Osteocyte (in vitro differentiated cells): Measurements from ENCODE around the gene CHCHD3. TPM values are rescaled to one million over a fixed set of nuclear protein-coding genes. Genes with fewer than 3 reads are reported as not detected.

Source experiments
- DNase-seq: peaks from one replicate; pipeline ENCODE4 v3.0.0; 2021; ENCODE audit warnings: mixed read lengths; ENCODE audit not compliant: unreplicated experiment; ENCODE audit errors: extremely low spot score
- H3K27ac Mint-ChIP-seq: one replicate; pipeline ENCODE4 v1.8.0; 2021; ENCODE audit warnings: mild to moderate bottlenecking, mixed read lengths; ENCODE audit not compliant: unreplicated experiment
- H3K27me3 Mint-ChIP-seq: one replicate; pipeline ENCODE4 v1.8.0; 2021; ENCODE audit warnings: mixed read lengths; ENCODE audit not compliant: unreplicated experiment
- H3K36me3 Mint-ChIP-seq: one replicate; pipeline ENCODE4 v1.8.0; 2021; ENCODE audit warnings: mixed read lengths; ENCODE audit not compliant: unreplicated experiment
- H3K4me1 Mint-ChIP-seq: one replicate; pipeline ENCODE4 v1.8.0; 2021; ENCODE audit warnings: mixed read lengths; ENCODE audit not compliant: unreplicated experiment
- H3K4me3 Mint-ChIP-seq: one replicate; pipeline ENCODE4 v1.8.0; 2021; ENCODE audit warnings: mild to moderate bottlenecking, moderate library complexity, mixed read lengths; ENCODE audit not compliant: unreplicated experiment
- H3K9me3 Mint-ChIP-seq: one replicate; pipeline ENCODE4 v1.8.0; 2021; ENCODE audit warnings: mixed read lengths; ENCODE audit not compliant: unreplicated experiment
- total RNA-seq: library from RNA; stranded (reverse); gene quantifications from 2 replicates; pipeline ENCODE4 v1.2.1, GENCODE V29; 2021
- TF ChIP-seq, protein P1 (sequence below): fragments of 200-600 bp; sonication (generic); IDR thresholded peaks from 2 replicates; pipeline ENCODE4 v1.5.0; 2021; ENCODE audit warnings: antibody characterized with exemption, mild to moderate bottlenecking, moderate library complexity

Gene CHCHD3
- total RNA-seq, 1 donor from 2014 or later = 47.4 TPM

DNA sequence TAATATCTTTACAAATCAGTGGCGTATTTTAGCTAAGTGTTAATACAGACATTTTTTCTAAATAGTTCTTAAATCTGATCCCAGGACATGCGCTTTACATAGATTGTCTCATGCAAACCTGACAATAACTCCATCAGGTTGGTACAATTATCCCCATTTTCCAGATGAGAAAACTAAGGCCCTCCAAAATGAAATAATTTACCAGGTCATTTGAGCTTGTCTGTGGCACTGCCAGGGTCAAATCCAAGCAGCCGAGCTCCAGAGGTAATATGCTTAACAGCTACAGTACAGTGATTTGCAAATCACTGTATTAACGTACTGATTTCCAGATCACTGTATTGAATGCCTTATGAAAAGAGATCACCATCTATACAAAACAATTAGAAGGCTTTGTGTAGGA lies 223.1 kb downstream of the CHCHD3 start:
- no peaks in the 10 kb centered on the region for H3K9me3 Mint-ChIP-seq
- peaks cover 2% of the 10 kb centered on the region for H3K4me1 Mint-ChIP-seq
- DNase-seq = no peak
- no peak overlapping the region for H3K27ac Mint-ChIP-seq
- peaks cover 3% of the 10 kb centered on the region for H3K36me3 Mint-ChIP-seq
- TF ChIP-seq, protein P1, sequence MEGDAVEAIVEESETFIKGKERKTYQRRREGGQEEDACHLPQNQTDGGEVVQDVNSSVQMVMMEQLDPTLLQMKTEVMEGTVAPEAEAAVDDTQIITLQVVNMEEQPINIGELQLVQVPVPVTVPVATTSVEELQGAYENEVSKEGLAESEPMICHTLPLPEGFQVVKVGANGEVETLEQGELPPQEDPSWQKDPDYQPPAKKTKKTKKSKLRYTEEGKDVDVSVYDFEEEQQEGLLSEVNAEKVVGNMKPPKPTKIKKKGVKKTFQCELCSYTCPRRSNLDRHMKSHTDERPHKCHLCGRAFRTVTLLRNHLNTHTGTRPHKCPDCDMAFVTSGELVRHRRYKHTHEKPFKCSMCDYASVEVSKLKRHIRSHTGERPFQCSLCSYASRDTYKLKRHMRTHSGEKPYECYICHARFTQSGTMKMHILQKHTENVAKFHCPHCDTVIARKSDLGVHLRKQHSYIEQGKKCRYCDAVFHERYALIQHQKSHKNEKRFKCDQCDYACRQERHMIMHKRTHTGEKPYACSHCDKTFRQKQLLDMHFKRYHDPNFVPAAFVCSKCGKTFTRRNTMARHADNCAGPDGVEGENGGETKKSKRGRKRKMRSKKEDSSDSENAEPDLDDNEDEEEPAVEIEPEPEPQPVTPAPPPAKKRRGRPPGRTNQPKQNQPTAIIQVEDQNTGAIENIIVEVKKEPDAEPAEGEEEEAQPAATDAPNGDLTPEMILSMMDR = no peak
- H3K4me3 Mint-ChIP-seq = no peak overlapping the region
- H3K27me3 Mint-ChIP-seq = no peaks in the 10 kb centered on the region

DNA sequence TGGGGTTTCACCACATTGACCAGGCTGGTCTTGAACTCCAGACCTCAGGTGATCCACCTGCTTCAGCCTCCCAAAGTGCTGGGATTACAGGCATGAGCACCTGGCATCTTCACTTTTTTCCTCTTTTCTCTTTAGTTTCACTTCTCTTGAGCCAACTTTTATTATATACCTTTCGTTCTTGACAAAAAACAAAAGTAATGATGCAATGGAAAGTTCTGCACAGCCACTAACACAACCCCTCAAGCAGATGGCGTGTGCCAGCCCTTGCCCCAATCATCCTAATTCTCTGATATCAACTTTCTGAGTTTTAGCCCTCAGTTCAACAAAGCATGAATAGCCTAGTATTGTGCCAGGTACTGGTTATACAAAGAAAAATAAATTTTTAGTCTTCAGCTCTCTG lies 223.6 kb downstream of the CHCHD3 start:
- Mint-ChIP-seq H3K9me3 (no peaks in the 10 kb centered on the region), H3K27me3 (no peaks in the 10 kb centered on the region), H3K36me3 (peaks cover 3% of the 10 kb centered on the region), H3K4me3 (no peak overlapping the region), H3K27ac (no peak overlapping the region), H3K4me1 (peaks cover 2% of the 10 kb centered on the region)
- TF ChIP-seq, protein P1 = no peak
- DNase-seq = no peak

DNA sequence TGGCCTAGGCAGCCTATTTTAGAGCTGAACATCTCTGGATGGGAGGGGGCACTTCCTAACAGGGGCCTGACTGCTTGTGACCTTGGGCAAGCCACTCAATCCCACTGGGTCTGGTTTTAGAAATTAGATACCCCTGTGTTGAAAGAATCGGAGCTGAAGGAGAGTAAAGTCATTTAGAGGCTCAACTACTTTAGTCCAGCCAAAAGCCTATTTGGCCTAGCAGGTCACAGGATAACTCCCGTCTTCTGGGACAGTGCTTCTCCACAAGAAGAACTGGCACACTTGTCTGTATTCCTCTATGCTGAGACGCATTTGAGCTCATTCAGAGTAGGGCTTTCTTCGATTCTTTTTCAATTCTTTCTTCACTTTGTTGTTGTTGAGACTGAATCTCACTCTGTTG lies 224.2 kb downstream of the CHCHD3 start:
- Mint-ChIP-seq H3K4me3 (no peak overlapping the region), H3K4me1 (peaks cover 2% of the 10 kb centered on the region)
- TF ChIP-seq, protein P1 = no peak

DNA sequence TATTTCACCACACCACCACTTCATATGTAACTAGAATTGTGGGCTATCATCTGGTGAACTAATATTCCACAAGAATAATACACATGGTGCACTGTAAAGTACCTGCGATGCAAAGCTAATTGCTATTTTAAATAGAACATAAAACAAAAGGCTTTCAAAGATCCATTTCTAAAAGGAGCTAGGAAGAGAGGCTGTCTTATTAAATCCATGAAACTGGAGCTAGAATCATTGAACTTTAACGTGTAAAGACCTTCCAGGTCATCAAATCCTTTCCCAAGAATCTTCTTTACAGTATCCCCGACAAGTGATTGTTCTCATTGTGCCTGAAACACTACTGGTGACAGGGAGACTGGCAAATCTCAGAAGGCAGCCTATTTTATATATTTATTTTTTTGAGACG lies 224.9 kb downstream of the CHCHD3 start:
- TF ChIP-seq, protein P1 = no peak
- Mint-ChIP-seq H3K27me3 (no peaks in the 10 kb centered on the region), H3K9me3 (no peaks in the 10 kb centered on the region), H3K4me1 (peaks cover 2% of the 10 kb centered on the region), H3K36me3 (peaks cover 3% of the 10 kb centered on the region), H3K27ac (no peak overlapping the region), H3K4me3 (no peak overlapping the region)
- DNase-seq = no peak

More for the DNA sequence above, 224.2 kb downstream of the CHCHD3 start:
- Mint-ChIP-seq H3K9me3 (no peaks in the 10 kb centered on the region), H3K27ac (no peak overlapping the region), H3K27me3 (no peaks in the 10 kb centered on the region), H3K36me3 (peaks cover 3% of the 10 kb centered on the region)
- DNase-seq = no peak

DNA sequence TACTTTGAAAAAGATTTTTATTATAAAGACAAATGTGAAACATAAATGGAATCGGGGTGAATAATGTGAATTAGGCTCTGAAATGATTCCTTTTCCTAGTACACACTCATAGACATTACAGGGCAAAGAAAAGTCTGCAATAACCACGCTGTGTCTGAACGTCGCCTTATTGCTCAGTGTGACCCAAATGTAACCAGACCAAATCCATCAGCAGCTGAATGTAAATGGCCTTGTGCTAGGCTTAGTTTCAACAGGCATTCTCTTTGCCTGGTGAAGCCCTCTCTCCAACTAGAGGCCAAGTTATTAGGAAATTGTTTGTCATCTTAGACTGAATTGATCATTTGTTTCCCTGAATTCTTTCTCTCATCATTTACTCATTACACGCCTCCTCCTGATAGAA lies 225.5 kb downstream of the CHCHD3 start:
- no peak for DNase-seq
- Mint-ChIP-seq H3K36me3 (peaks cover 3% of the 10 kb centered on the region), H3K4me3 (no peak overlapping the region), H3K4me1 (peaks cover 2% of the 10 kb centered on the region), H3K27me3 (no peaks in the 10 kb centered on the region), H3K27ac (no peak overlapping the region), H3K9me3 (no peaks in the 10 kb centered on the region)
- TF ChIP-seq, protein P1 = no peak
